ENCODE measurements around the gene AHR. TPM values are rescaled to one million over a fixed set of nuclear protein-coding genes. Genes with fewer than 3 reads are reported as not detected.

Gene AHR
- total RNA-seq, 3 donors from 2014 or later = 103 to 349 (median 146) TPM

GRCh38 chr7:17364671-17365070 is 66.2 kb downstream of the AHR start:
- intact Hi-C loops (cut with DNase I; ENCODE audit: low total_unique reads) = no loop called here
- Histone ChIP-seq H3K27ac (no peak overlapping the region), H3K4me3 (no peak overlapping the region), H3K4me1 (peaks cover 0 to 6% of the 10 kb centered on the region in 2 donors), H3K9me3 (no peaks in the 10 kb centered on the region), H3K27me3 (no peaks in the 10 kb centered on the region), H3K36me3 (no peaks in the 10 kb centered on the region)
- TF ChIP-seq CTCF (IDR thresholded peaks at IDR 0.05) (no peak), POLR2AphosphoS5 (IDR thresholded peaks at IDR 0.05) (no peak), POLR2A (IDR thresholded peaks at IDR 0.05) (no peak)
- DNase-seq (ENCODE audit: low spot score in 2 of 2) = no peak

- TF ChIP-seq CTCF (IDR thresholded peaks at IDR 0.05) = no peak
- TF ChIP-seq POLR2AphosphoS5 (IDR thresholded peaks at IDR 0.05) = no peak
- no peak for TF ChIP-seq POLR2A (IDR thresholded peaks at IDR 0.05)
- intact Hi-C loops (cut with DNase I; ENCODE audit: low total_unique reads) = no loop called here
- Histone ChIP-seq H3K27ac (no peak overlapping the region), H3K36me3 (no peaks in the 10 kb centered on the region), H3K27me3 (no peaks in the 10 kb centered on the region), H3K4me3 (no peak overlapping the region), H3K9me3 (no peaks in the 10 kb centered on the region), H3K4me1 (peaks cover 0 to 11% of the 10 kb centered on the region in 2 donors)
- DNase-seq (ENCODE audit: low spot score in 2 of 2) = no peak
Observed at GRCh38 chr7:17365775-17366174, 67.3 kb downstream of the AHR start.

- no peaks in the 10 kb centered on the region for H3K27me3 ChIP-seq
- no peak for DNase-seq (ENCODE audit: low spot score in 2 of 2)
- no peak overlapping the region for H3K4me3 ChIP-seq
- no peak for TF ChIP-seq CTCF (IDR thresholded peaks at IDR 0.05)
- TF ChIP-seq POLR2A (IDR thresholded peaks at IDR 0.05) = no peak
- no peak for TF ChIP-seq POLR2AphosphoS5 (IDR thresholded peaks at IDR 0.05)
- no peaks in the 10 kb centered on the region for H3K9me3 ChIP-seq
- intact Hi-C loops (cut with DNase I; ENCODE audit: low total_unique reads) = no loop called here
- no peak overlapping the region for H3K27ac ChIP-seq
- no peaks in the 10 kb centered on the region for H3K36me3 ChIP-seq
- H3K4me1 ChIP-seq = peaks cover 0 to 11% of the 10 kb centered on the region in 2 donors
Observed at GRCh38 chr7:17367502-17367901, 69.0 kb downstream of the AHR start.

DNA sequence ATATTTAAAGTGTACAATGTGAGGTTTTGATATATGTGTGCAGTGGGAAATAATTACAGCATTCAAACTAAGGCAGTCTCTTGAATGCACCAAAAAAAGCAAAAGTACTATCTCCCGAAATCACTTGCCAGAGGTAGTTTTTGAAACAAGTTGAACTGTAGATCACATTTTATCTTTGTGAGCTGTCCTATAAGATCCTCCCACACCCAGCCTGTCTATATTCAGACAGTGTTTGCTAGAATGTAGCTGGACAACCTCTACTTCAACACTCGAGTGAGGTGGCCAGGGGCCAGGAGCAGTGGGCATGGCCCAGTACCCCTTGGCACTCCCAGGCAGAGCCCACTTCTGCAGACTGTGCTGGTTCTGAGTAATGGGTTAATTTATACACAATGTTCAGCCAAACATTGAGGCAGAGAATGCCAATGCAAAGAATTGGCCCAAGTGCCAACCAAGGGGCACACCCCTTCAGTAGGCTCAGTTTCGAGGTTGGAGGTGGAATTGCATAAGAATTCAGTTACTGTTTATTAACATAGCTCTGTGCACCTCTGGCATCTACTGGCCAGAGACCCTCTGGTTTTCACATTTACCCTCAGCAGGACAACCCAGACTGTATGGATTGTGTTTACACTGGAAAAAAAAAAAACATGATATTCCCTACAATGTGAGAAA is 70.5 kb downstream of the AHR start:
- H3K4me1 ChIP-seq = peaks cover 0 to 11% of the 10 kb centered on the region in 2 donors
- H3K27me3 ChIP-seq = no peaks in the 10 kb centered on the region
- peak overlapping the region; percentile 75 to 79 for H3K27ac ChIP-seq
- DNase-seq (ENCODE audit: low spot score in 2 of 2) = no peak
- TF ChIP-seq POLR2AphosphoS5 (IDR thresholded peaks at IDR 0.05) (no peak), POLR2A (IDR thresholded peaks at IDR 0.05) (no peak), CTCF (IDR thresholded peaks at IDR 0.05) (no peak)
- no peaks in the 10 kb centered on the region for H3K9me3 ChIP-seq
- intact Hi-C loops (cut with DNase I; ENCODE audit: low total_unique reads) = no loop called here
- H3K4me3 ChIP-seq = no peak overlapping the region
- H3K36me3 ChIP-seq = no peaks in the 10 kb centered on the region

DNA sequence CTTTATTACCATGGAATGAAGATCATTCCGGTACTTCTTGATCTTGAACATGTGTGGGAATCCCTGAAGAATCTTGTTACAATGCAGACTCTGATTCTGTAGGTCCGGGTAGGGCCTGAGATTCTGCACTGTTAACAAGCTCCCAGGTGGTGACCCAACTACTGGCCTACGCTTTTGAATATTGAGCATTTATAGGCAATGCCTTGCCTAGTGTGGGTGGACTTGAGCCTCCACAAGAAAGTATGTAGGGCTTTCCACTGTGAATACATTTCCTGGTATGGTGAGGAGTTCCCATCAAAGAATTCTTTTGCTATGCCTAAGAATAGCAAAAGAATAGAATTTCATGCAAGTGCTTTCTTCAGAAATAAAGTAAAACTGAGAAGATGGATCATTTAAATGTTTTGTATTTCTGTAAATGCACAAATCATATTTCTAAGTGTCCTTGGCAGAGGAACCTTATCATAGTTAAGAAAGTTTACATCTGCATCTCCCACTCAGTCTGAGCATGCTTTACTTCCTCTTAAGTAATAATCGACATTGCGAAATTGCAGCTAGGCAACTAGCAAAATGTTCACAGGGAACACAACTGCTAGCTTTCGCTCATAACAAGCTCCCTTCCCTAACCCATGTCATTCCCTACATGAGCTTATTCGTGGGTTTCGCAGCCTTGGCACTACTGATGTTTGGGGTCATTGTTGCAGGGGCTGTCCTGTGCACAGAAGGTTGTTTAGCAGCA is 71.4 kb downstream of the AHR start:
- peak in 1 of 3 donors; percentile 70 for TF ChIP-seq POLR2AphosphoS5 (IDR thresholded peaks at IDR 0.05)
- TF ChIP-seq CTCF (IDR thresholded peaks at IDR 0.05) = no peak
- TF ChIP-seq POLR2A (IDR thresholded peaks at IDR 0.05) = no peak
- H3K4me3 ChIP-seq = no peak overlapping the region
- intact Hi-C loops (cut with DNase I; ENCODE audit: low total_unique reads) = no loop called here
- no peaks in the 10 kb centered on the region for H3K36me3 ChIP-seq
- DNase-seq (ENCODE audit: low spot score in 2 of 2) = no peak
- peak overlapping the region; percentile 75 to 79 for H3K27ac ChIP-seq
- peaks cover 0 to 11% of the 10 kb centered on the region in 2 donors for H3K4me1 ChIP-seq
- no peaks in the 10 kb centered on the region for H3K27me3 ChIP-seq
- no peaks in the 10 kb centered on the region for H3K9me3 ChIP-seq
